ENCODE measurements around the gene L1CAM. TPM values are rescaled to one million over a fixed set of nuclear protein-coding genes. Genes with fewer than 3 reads are reported as not detected.
A peak's percentile ranks its signal among the peaks of the same experiment; 100 is the strongest.

The L1CAM gene
- total and polyA plus RNA-seq, 2 of the 8 experiments (the other 6 are each of a cell fraction or from before 2014, with no cell fraction given): 11.0 to 43.0 TPM

GRCh38 chrX:153927672-153927921 is 41.6 kb upstream of the L1CAM start:
- Histone ChIP-seq H3K56ac (replicated peaks; ENCODE audit: insufficient read length, low read depth, low read length) (peak overlapping the region; percentile 1), H3K79me1 (ENCODE audit: low read depth, low read length) (no peaks in the 10 kb centered on the region; the same call in 1 of the 2 replicates), H4K5ac (ENCODE audit: insufficient read length, low read depth, low read length) (peak overlapping the region; percentile 88), H2BK12ac (ENCODE audit: low read depth, low read length) (0 out of 2 replicates have a peak overlapping the region, but pooled peaks have one; percentile 68), H4K20me1 (replicated peaks in 1 of 2; ENCODE audit: control insufficient read depth in 1 of 2, insufficient read depth in 2 of 2, low read length in 2 of 2) (no peaks in the 10 kb centered on the region), H2BK120ac (replicated peaks; ENCODE audit: low read depth, low read length) (peak overlapping the region; percentile 64), H3K4me2 (ENCODE audit: insufficient read depth in 1 of 2, low read depth in 2 of 2, low read length in 2 of 2) (peak overlapping the region; percentile 88 to 94), H4K91ac (replicated peaks; ENCODE audit: insufficient read length, low read length) (peak overlapping the region; percentile 44), H3K4me1 (replicated peaks in 1 of 4; ENCODE audit: control insufficient read depth in 3 of 4, insufficient read depth in 4 of 4, low read length in 3 of 4) (peaks cover 3 to 18% (median 12%) of the 10 kb centered on the region in 4 experiments), H3K18ac (ENCODE audit: extremely low read depth, low read length) (peak overlapping the region; percentile 83; the same call in 1 of the 2 replicates), H2AK5ac (ENCODE audit: low read depth, low read length) (peak overlapping the region; percentile 93), H3K9ac (replicated peaks in 1 of 4; ENCODE audit: extremely low read depth in 1 of 4, low read depth in 3 of 4, low read length in 3 of 4) (peak overlapping the region; percentile 15 to 78 (median 68)), H3K36me3 (ENCODE audit: control insufficient read depth in 2 of 4, insufficient read depth in 4 of 4, low read length in 3 of 4) (peaks cover 0 to 10% (median 4%) of the 10 kb centered on the region in 4 experiments; a peak in 2 of 8 replicates), H4K8ac (ENCODE audit: extremely low read depth, insufficient read depth, low read length) (no peak overlapping the region; the same call in 1 of the 2 replicates), H3K14ac (ENCODE audit: insufficient read length) (no peak overlapping the region), H2BK20ac (ENCODE audit: low read length) (no peak overlapping the region), H2AFZ (ENCODE audit: low read length) (no peak overlapping the region), H3K27me3 (replicated peaks in 1 of 4; ENCODE audit: control insufficient read depth in 3 of 4, extremely low read depth in 1 of 4, insufficient read depth in 3 of 4, low read length in 3 of 4) (no peaks in the 10 kb centered on the region), H3K4me3 (ENCODE audit: extremely low read depth in 1 of 4, insufficient read depth in 2 of 4, low read depth in 3 of 4, low read length in 4 of 4) (peak overlapping the region; percentile 55 to 77 (median 62)), H3K9me3 (ENCODE audit: insufficient read depth in 2 of 2, low read depth in 1 of 2, low read length in 1 of 2) (no peaks in the 10 kb centered on the region), H2BK5ac (ENCODE audit: low read depth, low read length) (peak overlapping the region; percentile 66; the same call in 1 of the 2 replicates), H3K23ac (ENCODE audit: insufficient read length) (no peak overlapping the region), H2BK15ac (ENCODE audit: low read length) (no peak overlapping the region), H3K23me2 (ENCODE audit: low read depth, low read length) (peaks cover 15% of the 10 kb centered on the region; the same call in 1 of the 2 replicates), H3K27ac (ENCODE audit: low read depth, low read length) (peak overlapping the region; percentile 79), H3K4ac (replicated peaks; ENCODE audit: insufficient read length, low read depth, low read length) (peak overlapping the region; percentile 69), H3K79me2 (ENCODE audit: control insufficient read depth in 1 of 2, insufficient read depth in 2 of 2, low read length in 2 of 2) (peaks cover 0 to 3% of the 10 kb centered on the region in 2 experiments; a peak in 1 of 4 replicates)
- CTCF ChIA-PET (ENCODE audit: partially characterized antibody): interaction anchor here (0.7 to 19.6 kb wide), 8 partner anchors 9 to 99 kb away, joined by 3 to 272 read pairs (median 4); partner anchors contain the start of gene RENBP
- FAIRE-seq (no peak), DNase-seq (ENCODE audit: low read depth in 1 of 2, low spot score in 2 of 2) (no peak)
- POLR2A ChIA-PET (ENCODE audit: partially characterized antibody): interaction anchor here (0.7 to 14.9 kb wide), 9 partner anchors 14 to 161 kb away, joined by 3 to 231 read pairs (median 7); partner anchors contain the start of genes HCFC1, L1CAM, NAA10 and RENBP
- WGBS, 2 experiments (ENCODE audit: extremely low coverage in 1 of 2, insufficient coverage in 1 of 2, insufficient read length in 1 of 2, insufficient replicate concordance in 2 of 2, low coverage in 1 of 2, low lambda C conversion rate in 2 of 2, missing lambda C conversion rate in 1 of 2): 0% methylated on average over 4 of the region's 8 CpGs; no CpG with 5 or more reads in 1 of the 2 experiments
- TF ChIP-seq SAP30 (IDR thresholded peaks at IDR 0.05; ENCODE audit: insufficient read depth, insufficient replicate concordance, low read length): no peak
- no peak for TF ChIP-seq GTF2F1 (IDR thresholded peaks at IDR 0.05; ENCODE audit: borderline replicate concordance, low read depth, low read length)
- no peak for TF ChIP-seq BRCA1 (IDR thresholded peaks at IDR 0.05; ENCODE audit: low read depth, low read length)
- TF ChIP-seq BCL11A (IDR thresholded peaks at IDR 0.05; ENCODE audit: low read depth in 2 of 2, low read length in 2 of 2): no peak
- no peak for TF ChIP-seq USF2 (IDR thresholded peaks at IDR 0.05; ENCODE audit: low read length)
- TF ChIP-seq GABPA (IDR thresholded peaks at IDR 0.05; ENCODE audit: borderline replicate concordance, insufficient read depth, low read length): no peak
- TF ChIP-seq HDAC2 (IDR thresholded peaks at IDR 0.05; ENCODE audit: borderline replicate concordance in 1 of 2, low read depth in 2 of 2, low read length in 2 of 2): no peak
- no peak for TF ChIP-seq BACH1 (IDR thresholded peaks at IDR 0.05; ENCODE audit: low read length)
- no peak for TF ChIP-seq ZNF274 (IDR thresholded peaks at IDR 0.05; ENCODE audit: borderline replicate concordance, extremely low read depth, low read length)
